GM23248 (cell line): Measurements from ENCODE around the gene MT1F. TPM values are rescaled to one million over a fixed set of nuclear protein-coding genes. Genes with fewer than 3 reads are reported as not detected.

Experiments
- DNase-seq: peaks from one replicate; pipeline ENCODE4 v3.0.0-alpha.2; 2015
- H2AFZ ChIP-seq: fragments of 200-600 bp; sonication (generic); 2 replicates; pipeline ENCODE4 v1.6.1; 2016; ENCODE audit warnings: antibody characterized with exemption
- H3F3A ChIP-seq: fragments of 200-600 bp; sonication (generic); 2 replicates; pipeline ENCODE4 v1.6.1; 2016; ENCODE audit warnings: mild to moderate bottlenecking, antibody characterized with exemption, mixed run types; ENCODE audit not compliant: insufficient read depth
- H3K27ac ChIP-seq: fragments of 200-600 bp; sonication (generic); 2 replicates; pipeline ENCODE4 v1.5.1; 2016; ENCODE audit warnings: mild to moderate bottlenecking
- H3K27me3 ChIP-seq: fragments of 200-600 bp; sonication (generic); replicated peaks from 2 replicates; pipeline ENCODE4 v1.6.1; 2016; ENCODE audit warnings: mild to moderate bottlenecking; ENCODE audit not compliant: insufficient read depth
- H3K36me3 ChIP-seq: fragments of 200-600 bp; sonication (generic); 2 replicates; pipeline ENCODE4 v1.6.1; 2016; ENCODE audit warnings: low read depth, mild to moderate bottlenecking
- H3K4me1 ChIP-seq: fragments of 200-600 bp; sonication (generic); 2 replicates; pipeline ENCODE4 v1.6.1; 2016; ENCODE audit warnings: mild to moderate bottlenecking; ENCODE audit not compliant: insufficient read depth
- H3K4me2 ChIP-seq: fragments of 200-600 bp; sonication (generic); one replicate; pipeline ENCODE4 v1.6.1; 2016; ENCODE audit warnings: mild to moderate bottlenecking; ENCODE audit not compliant: unreplicated experiment
- H3K4me3 ChIP-seq: fragments of 200-600 bp; sonication (generic); 2 replicates; pipeline ENCODE4 v1.5.1; 2016; ENCODE audit warnings: mild to moderate bottlenecking
- H3K79me2 ChIP-seq: fragments of 200-600 bp; sonication (generic); 2 replicates; pipeline ENCODE4 v1.6.1; 2016; ENCODE audit warnings: mild to moderate bottlenecking; ENCODE audit not compliant: insufficient read depth
- H3K9ac ChIP-seq: fragments of 200-600 bp; sonication (generic); 2 replicates; pipeline ENCODE4 v1.6.1; 2016; ENCODE audit warnings: mild to moderate bottlenecking
- H3K9me2 ChIP-seq: fragments of 200-600 bp; sonication (generic); 2 replicates; pipeline ENCODE4 v1.6.1; 2016; ENCODE audit warnings: mixed run types, mild to moderate bottlenecking, moderate library complexity; ENCODE audit not compliant: insufficient read depth
- H3K9me3 ChIP-seq: fragments of 200-600 bp; sonication (generic); one replicate; pipeline ENCODE4 v1.6.1; 2017; ENCODE audit warnings: low read depth
- H4K20me1 ChIP-seq: fragments of 200-600 bp; sonication (generic); 2 replicates; pipeline ENCODE4 v1.6.0; 2016; ENCODE audit not compliant: insufficient read depth
- EZH2 ChIP-seq: fragments of 200-600 bp; sonication (generic); IDR thresholded peaks from 2 replicates; pipeline ENCODE4 v1.6.1; 2018; ENCODE audit warnings: antibody characterized with exemption, mild to moderate bottlenecking; ENCODE audit not compliant: insufficient read depth, poor library complexity, severe bottlenecking
- EZH2phosphoT487 ChIP-seq: fragments of 200-600 bp; sonication (generic); IDR thresholded peaks from 2 replicates; pipeline ENCODE4 v1.6.1; 2018; ENCODE audit warnings: antibody characterized with exemption, moderate library complexity, mild to moderate bottlenecking, low read depth; ENCODE audit not compliant: insufficient read depth
- WGBS, 2 experiments: methylation state at CpG; one replicate each; pipeline ENCODE4 v1.1.6; 2015 to 2017; ENCODE audit warnings: low lambda C conversion rate in 2 of 2, low coverage in 1 of 2; ENCODE audit errors: missing lambda C conversion rate in 2 of 2; 5-methylcytosine and 5-hydroxymethylcytosine counted together
- in situ Hi-C: fragments of 300-500 bp; cut with MboI; formaldehyde crosslinking; loops from 2 replicates; pipeline ENCODE4 v1.15.0; 2020
- polyA plus RNA-seq: library from polyadenylated mRNA; unstranded; fragments of >200 nt; fragmentation: Nextera tagmentation; extraction: Ambion mirVana; gene quantifications from 2 replicates; pipeline ENCODE4 v1.2.1, GENCODE V29; 2016
- total RNA-seq: library from RNA; depleted of rRNA; stranded (reverse); fragments of >200 nt; shearing (Covaris generic); gene quantifications from 2 replicates; pipeline ENCODE4 v1.2.3, GENCODE V29; 2014

MT1F gene
- total and polyA plus RNA-seq, 2 experiments from 2014 or later, result 1.1 to 4.5 TPM

GRCh38 chr16:56691885-56692284, 34.1 kb downstream of the MT1F start:
- Histone ChIP-seq H3K27me3 (no peaks in the 10 kb centered on the region), H3K4me1 (peaks cover 9% of the 10 kb centered on the region; the same call in 1 of the 2 replicates), H4K20me1 (no peaks in the 10 kb centered on the region), H3F3A (no peaks in the 10 kb centered on the region), H3K4me2 (no peak overlapping the region), H2AFZ (no peak overlapping the region), H3K9me2 (no peaks in the 10 kb centered on the region), H3K4me3 (no peak overlapping the region), H3K27ac (no peak overlapping the region), H3K9ac (no peak overlapping the region), H3K9me3 (no peaks in the 10 kb centered on the region), H3K36me3 (no peaks in the 10 kb centered on the region), H3K79me2 (no peaks in the 10 kb centered on the region)
- in situ Hi-C loops, result loop anchor here (10.0 kb wide), 1 partner anchor 117 kb away; no protein-coding TSS in a partner anchor
- peak; percentile 49 for DNase-seq
- 70 to 74% methylated on average over 4 of the region's 4 CpGs for WGBS, 2 experiments
- TF ChIP-seq EZH2phosphoT487 (no peak), EZH2 (no peak)

- TF ChIP-seq EZH2 (no peak), EZH2phosphoT487 (no peak)
- H3K4me1 ChIP-seq, result peaks cover 6% of the 10 kb centered on the region; the same call in 1 of the 2 replicates
- no peak overlapping the region for H3K4me2 ChIP-seq
- no peak for DNase-seq
- H3K36me3 ChIP-seq, result no peaks in the 10 kb centered on the region
- H3K9me2 ChIP-seq, result no peaks in the 10 kb centered on the region
- H3K9ac ChIP-seq, result no peak overlapping the region
- H3F3A ChIP-seq, result no peaks in the 10 kb centered on the region
- no peak overlapping the region for H3K27ac ChIP-seq
- H2AFZ ChIP-seq, result no peak overlapping the region
- whole genome bisulfite sequencing, 2 experiments, result 25 to 44% methylated on average over 1 of the region's 1 CpG
- no peaks in the 10 kb centered on the region for H4K20me1 ChIP-seq
- no peaks in the 10 kb centered on the region for H3K27me3 ChIP-seq
- no peaks in the 10 kb centered on the region for H3K79me2 ChIP-seq
- H3K9me3 ChIP-seq, result no peaks in the 10 kb centered on the region
- in situ Hi-C loops, result loop anchor here (10.0 kb wide), 1 partner anchor 120 kb away; no protein-coding TSS in a partner anchor
- no peak overlapping the region for H3K4me3 ChIP-seq
Measured at GRCh38 chr16:56695246-56695645, 37.5 kb downstream of the MT1F start.

- H3F3A ChIP-seq, result no peaks in the 10 kb centered on the region
- no peak overlapping the region for H2AFZ ChIP-seq
- TF ChIP-seq EZH2phosphoT487 (no peak), EZH2 (no peak)
- H3K4me3 ChIP-seq, result no peak overlapping the region
- no peaks in the 10 kb centered on the region for H3K79me2 ChIP-seq
- in situ Hi-C loops, result loop anchor here (10.0 kb wide), 1 partner anchor 123 kb away; no protein-coding TSS in a partner anchor
- H3K36me3 ChIP-seq, result no peaks in the 10 kb centered on the region
- no peak overlapping the region for H3K27ac ChIP-seq
- H4K20me1 ChIP-seq, result no peaks in the 10 kb centered on the region
- H3K9me2 ChIP-seq, result no peaks in the 10 kb centered on the region
- DNase-seq, result no peak
- H3K9me3 ChIP-seq, result no peaks in the 10 kb centered on the region
- H3K4me1 ChIP-seq, result no peaks in the 10 kb centered on the region
- no peaks in the 10 kb centered on the region for H3K27me3 ChIP-seq
- H3K4me2 ChIP-seq, result no peak overlapping the region
- 80 to 82% methylated on average over 5 of the region's 5 CpGs for WGBS, 2 experiments
- no peak overlapping the region for H3K9ac ChIP-seq
Measured at GRCh38 chr16:56697456-56698155, 39.8 kb downstream of the MT1F start.

- Histone ChIP-seq H3K4me1 (no peaks in the 10 kb centered on the region), H3K36me3 (no peaks in the 10 kb centered on the region), H3K4me3 (no peak overlapping the region), H3K79me2 (no peaks in the 10 kb centered on the region), H3K27me3 (no peaks in the 10 kb centered on the region), H3K9ac (no peak overlapping the region), H3K4me2 (no peak overlapping the region), H2AFZ (0 out of 2 replicates have a peak overlapping the region, but pooled peaks have one; percentile 25), H3F3A (no peaks in the 10 kb centered on the region), H3K9me3 (no peaks in the 10 kb centered on the region), H3K27ac (no peak overlapping the region), H4K20me1 (no peaks in the 10 kb centered on the region), H3K9me2 (no peaks in the 10 kb centered on the region)
- TF ChIP-seq EZH2 (no peak), EZH2phosphoT487 (no peak)
- DNase-seq, result no peak
- WGBS, 2 experiments, result 96 to 97% methylated on average over 1 of the region's 1 CpG
- in situ Hi-C loops, result no loop called here
Measured at GRCh38 chr16:56700195-56700594, 42.4 kb downstream of the MT1F start.
